Spleen (tissue), 7 donors: ENCODE results near the gene PRSS23.
"Not testable (repeated sequence)": the region's sequence is repeated elsewhere in the genome, so short reads cannot be mapped to it uniquely, and the experiment has no call there.

Experiments used
- CTCF ChIP-seq, 11 experiments: fragments of 200-600 bp in 7 of 11; fragments of 450-650 bp in 4 of 11; sonication (generic) in 4 of 11; IDR thresholded peaks in 8 of 11; conservative IDR thresholded peaks in 3 of 11; 1 replicate in 7 of 11; 2 replicates in 4 of 11; pipeline versions ENCODE4 v1.4.0 to v1.8.0; 2016 to 2021; ENCODE audit warnings: antibody characterized with exemption in 11 of 11, inconsistent platforms in 4 of 11, mild to moderate bottlenecking in 1 of 11
- POLR2A ChIP-seq, 3 donors: fragments of 450-650 bp; IDR thresholded peaks; one replicate each; pipeline ENCODE4 v1.5.1; 2017; ENCODE audit warnings: antibody characterized with exemption in 3 of 3, mild to moderate bottlenecking in 1 of 3
- POLR2AphosphoS5 ChIP-seq, 3 donors: sonication (generic); formaldehyde crosslinking; IDR thresholded peaks; one replicate each; pipeline ENCODE4 v1.5.1; 2017; ENCODE audit warnings: antibody characterized with exemption in 3 of 3
- donor health status: DM: no; HTN: no; CAD: no; lungs with moderate emphysema.
- donor health status: DM: no; HTN: no; CAD: no.
- donor health status: DM: no; HTN: no; CAD: no.

DNA sequence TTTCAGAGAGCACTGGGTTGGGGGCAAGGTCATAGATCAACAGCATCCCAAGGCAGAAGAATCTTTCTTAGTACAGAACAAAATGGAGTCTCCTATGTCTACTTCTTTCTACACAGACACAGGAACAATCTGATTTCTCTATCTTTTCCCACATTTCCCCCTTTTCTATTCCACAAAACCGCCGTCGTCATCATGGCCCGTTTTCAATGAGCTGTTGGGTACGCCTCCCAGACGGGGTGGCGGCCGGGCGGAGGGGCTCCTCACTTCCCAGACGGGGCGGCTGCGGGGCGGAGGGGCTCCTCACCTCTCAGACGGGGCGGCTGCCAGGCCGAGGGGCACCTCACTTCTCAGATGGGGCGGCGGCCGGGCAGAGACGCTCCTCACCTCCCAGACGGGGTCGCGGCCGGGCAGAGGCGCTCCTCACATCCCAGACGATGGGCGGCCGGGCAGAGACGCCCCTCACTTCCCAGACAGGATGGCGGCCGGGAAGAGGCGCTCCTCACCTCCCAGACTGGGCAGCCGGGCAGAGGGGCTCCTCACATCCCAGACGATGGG lies 29.8 kb upstream of the PRSS23 start:
- not testable (repeated sequence) for TF ChIP-seq POLR2A (IDR thresholded peaks at IDR 0.05); CTCF (IDR thresholded peaks at IDR 0.05 in 8 of 11, conservative IDR thresholded peaks at IDR 0.05 in 3 of 11); POLR2AphosphoS5 (IDR thresholded peaks at IDR 0.05)
